GM04503 (cell line): Measurements from ENCODE around the gene CYB5D1.

Experiments used
- DNase-seq: peaks from one replicate; pipeline ENCODE4 v3.0.0-alpha.2; 2012; ENCODE audit warnings: low read depth

Gene CYB5D1

GRCh38 chr17:7844292-7845154 lies 13.3 kb upstream of the CYB5D1 start:
- peak; percentile 89 for DNase-seq

DNA sequence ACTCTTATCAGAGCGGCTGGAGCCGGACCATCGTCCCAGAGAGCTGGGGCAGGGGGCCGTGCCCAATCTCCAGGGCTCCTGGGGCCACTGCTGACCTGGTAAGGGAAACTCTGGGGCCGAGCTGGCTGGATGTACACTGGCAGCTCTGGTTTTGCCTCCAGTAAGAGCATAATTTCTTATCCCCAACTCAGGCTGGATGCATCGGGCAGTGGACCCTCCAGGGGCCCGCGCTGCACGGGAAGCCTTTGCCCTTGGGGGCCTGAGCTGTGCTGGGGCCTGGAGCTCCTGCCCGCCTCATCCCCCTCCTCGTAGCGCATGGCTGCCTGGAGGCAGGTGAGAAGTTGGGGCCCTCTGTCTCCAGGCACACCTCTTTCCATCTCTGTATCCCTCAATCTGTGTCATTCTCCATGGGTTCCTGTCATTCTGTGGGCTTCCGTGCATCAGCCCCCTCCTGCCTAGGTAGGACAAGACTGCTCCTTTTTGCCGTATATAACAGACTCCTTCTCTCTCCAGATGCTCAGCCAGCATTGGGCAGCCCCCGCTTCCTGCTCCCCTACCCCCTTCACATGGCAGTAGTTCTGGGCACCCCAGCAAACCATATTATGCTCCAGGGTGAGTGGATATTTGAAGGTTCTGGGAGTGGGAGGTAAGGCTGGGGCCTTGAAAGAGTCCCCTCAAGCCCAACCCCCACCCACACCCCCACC lies 12.3 kb upstream of the CYB5D1 start:
- no peak for DNase-seq

GRCh38 chr17:7846063-7846735 lies 11.6 kb upstream of the CYB5D1 start:
- no peak for DNase-seq

GRCh38 chr17:7846765-7847661 lies 10.8 kb upstream of the CYB5D1 start:
- DNase-seq = no peak

DNA sequence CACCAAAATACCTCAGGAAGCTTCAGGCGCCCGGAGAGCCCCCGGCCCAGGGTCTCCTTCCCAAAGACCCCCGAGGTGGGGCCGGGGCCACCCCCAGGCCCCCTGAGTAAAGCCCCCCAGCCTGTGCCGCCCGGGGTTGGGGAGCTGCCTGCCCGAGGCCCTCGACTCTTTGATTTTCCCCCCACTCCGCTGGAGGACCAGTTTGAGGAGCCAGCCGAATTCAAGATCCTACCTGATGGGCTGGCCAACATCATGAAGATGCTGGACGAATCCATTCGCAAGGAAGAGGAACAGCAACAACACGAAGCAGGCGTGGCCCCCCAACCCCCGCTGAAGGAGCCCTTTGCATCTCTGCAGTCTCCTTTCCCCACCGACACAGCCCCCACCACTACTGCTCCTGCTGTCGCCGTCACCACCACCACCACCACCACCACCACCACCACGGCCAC lies 9.6 kb upstream of the CYB5D1 start:
- no peak for DNase-seq

DNA sequence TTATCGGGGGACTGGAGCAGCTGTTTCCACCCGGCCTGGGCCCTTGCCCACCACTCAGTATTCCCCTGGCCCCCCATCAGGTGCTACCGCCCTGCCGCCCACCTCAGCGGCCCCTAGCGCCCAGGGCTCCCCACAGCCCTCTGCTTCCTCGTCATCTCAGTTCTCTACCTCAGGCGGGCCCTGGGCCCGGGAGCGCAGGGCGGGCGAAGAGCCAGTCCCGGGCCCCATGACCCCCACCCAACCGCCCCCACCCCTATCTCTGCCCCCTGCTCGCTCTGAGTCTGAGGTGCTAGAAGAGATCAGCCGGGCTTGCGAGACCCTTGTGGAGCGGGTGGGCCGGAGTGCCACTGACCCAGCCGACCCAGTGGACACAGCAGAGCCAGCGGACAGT lies 9.1 kb upstream of the CYB5D1 start:
- no peak for DNase-seq

DNA sequence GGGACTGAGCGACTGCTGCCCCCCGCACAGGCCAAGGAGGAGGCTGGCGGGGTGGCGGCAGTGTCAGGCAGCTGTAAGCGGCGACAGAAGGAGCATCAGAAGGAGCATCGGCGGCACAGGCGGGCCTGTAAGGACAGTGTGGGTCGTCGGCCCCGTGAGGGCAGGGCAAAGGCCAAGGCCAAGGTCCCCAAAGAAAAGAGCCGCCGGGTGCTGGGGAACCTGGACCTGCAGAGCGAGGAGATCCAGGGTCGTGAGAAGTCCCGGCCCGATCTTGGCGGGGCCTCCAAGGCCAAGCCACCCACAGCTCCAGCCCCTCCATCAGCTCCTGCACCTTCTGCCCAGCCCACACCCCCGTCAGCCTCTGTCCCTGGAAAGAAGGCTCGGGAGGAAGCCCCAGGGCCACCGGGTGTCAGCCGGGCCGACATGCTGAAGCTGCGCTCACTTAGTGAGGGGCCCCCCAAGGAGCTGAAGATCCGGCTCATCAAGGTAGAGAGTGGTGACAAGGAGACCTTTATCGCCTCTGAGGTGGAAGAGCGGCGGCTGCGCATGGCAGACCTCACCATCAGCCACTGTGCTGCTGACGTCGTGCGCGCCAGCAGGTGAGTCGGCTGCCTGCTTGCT lies 8.6 kb upstream of the CYB5D1 start:
- DNase-seq = no peak

- DNase-seq = no peak
Measured at GRCh38 chr17:7849751-7850504, 7.9 kb upstream of the CYB5D1 start.

DNA sequence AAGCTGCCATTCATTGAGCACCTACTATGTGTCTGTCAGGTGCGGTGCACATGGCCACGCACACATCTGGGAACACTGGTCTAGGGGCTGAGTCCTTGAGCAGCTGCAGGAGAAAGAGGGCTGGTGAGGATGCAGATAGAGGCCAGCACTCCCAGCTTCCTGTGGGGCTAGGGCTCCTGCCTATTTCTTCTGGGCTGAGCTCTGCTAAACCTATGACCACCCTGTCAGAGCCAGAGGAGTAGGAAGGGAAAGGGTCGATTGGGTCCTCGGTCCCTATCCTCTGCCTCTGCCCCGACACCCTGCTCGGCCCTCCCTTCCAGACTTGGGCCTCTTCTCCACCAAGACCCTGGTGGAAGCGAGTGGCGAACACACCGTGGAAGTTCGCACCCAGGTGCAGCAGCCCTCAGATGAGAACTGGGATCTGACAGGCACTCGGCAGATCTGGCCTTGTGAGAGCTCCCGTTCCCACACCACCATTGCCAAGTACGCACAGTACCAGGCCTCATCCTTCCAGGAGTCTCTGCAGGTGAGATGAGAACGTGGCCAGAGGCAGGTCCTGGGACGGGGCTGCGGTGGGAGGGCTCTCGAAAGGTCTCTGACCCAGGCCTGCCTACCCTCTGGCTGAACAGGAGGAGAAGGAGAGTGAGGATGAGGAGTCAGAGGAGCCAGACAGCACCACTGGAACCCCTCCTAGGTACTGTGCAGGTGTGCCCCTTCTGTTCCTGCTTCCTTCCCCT lies 6.9 kb upstream of the CYB5D1 start:
- no peak for DNase-seq

DNA sequence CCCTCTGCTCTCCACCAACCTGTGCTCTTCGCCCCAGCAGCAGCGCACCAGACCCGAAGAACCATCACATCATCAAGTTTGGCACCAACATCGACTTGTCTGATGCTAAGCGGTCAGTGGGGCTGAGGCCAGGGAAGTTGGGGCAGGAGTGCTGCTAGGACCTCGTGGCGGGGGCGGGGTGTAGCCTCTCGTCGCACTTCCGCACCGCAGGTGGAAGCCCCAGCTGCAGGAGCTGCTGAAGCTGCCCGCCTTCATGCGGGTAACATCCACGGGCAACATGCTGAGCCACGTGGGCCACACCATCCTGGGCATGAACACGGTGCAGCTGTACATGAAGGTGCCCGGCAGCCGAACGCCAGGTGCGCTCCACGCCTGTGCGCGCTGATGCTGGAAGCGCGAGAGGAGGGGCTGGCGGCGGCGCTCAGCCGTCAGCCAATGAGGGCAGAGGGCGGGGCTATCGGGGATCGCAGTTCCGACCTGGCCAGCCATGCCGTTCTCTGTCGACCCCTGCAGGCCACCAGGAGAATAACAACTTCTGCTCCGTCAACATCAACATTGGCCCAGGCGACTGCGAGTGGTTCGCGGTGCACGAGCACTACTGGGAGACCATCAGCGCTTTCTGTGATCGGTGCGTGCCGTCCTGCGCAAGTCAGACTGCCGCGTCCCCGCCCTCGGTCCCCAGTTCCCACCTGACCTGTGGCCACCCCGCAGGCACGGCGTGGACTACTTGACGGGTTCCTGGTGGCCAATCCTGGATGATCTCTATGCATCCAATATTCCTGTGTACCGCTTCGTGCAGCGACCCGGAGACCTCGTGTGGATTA lies 6.2 kb upstream of the CYB5D1 start:
- DNase-seq = no peak

DNA sequence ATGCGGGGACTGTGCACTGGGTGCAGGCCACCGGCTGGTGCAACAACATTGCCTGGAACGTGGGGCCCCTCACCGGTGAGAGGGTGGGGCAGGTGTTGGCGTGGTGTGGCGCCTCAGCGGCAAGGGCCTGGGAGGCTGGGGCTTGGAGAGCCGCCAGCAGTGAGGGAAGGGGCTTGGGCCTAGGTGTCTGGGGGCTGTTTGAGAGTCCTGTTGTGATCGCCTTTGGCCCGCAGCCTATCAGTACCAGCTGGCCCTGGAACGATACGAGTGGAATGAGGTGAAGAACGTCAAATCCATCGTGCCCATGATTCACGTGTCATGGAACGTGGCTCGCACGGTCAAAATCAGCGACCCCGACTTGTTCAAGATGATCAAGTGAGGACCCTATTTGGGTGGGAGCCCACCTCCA lies 5.5 kb upstream of the CYB5D1 start:
- no peak for DNase-seq

- no peak for DNase-seq
Measured at GRCh38 chr17:7852919-7853690, 4.7 kb upstream of the CYB5D1 start.

- no peak for DNase-seq
Measured at GRCh38 chr17:7853691-7854038, 4.1 kb upstream of the CYB5D1 start.

DNA sequence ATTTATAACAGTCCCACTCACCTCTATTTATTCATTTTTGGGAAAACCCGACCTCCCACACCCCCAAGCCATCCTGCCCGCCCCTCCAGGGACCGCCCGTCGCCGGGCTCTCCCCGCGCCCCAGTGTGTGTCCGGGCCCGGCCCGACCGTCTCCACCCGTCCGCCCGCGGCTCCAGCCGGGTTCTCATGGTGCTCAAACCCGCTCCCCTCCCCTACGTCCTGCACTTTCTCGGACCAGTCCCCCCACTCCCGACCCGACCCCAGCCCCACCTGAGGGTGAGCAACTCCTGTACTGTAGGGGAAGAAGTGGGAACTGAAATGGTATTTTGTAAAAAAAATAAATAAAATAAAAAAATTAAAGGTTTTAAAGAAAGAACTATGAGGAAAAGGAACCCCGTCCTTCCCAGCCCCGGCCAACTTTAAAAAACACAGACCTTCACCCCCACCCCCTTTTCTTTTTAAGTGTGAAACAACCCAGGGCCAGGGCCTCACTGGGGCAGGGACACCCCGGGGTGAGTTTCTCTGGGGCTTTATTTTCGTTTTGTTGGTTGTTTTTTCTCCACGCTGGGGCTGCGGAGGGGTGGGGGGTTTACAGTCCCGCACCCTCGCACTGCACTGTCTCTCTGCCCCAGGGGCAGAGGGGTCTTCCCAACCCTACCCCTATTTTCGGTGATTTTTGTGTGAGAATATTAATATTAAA lies 3.6 kb upstream of the CYB5D1 start:
- DNase-seq = no peak

DNA sequence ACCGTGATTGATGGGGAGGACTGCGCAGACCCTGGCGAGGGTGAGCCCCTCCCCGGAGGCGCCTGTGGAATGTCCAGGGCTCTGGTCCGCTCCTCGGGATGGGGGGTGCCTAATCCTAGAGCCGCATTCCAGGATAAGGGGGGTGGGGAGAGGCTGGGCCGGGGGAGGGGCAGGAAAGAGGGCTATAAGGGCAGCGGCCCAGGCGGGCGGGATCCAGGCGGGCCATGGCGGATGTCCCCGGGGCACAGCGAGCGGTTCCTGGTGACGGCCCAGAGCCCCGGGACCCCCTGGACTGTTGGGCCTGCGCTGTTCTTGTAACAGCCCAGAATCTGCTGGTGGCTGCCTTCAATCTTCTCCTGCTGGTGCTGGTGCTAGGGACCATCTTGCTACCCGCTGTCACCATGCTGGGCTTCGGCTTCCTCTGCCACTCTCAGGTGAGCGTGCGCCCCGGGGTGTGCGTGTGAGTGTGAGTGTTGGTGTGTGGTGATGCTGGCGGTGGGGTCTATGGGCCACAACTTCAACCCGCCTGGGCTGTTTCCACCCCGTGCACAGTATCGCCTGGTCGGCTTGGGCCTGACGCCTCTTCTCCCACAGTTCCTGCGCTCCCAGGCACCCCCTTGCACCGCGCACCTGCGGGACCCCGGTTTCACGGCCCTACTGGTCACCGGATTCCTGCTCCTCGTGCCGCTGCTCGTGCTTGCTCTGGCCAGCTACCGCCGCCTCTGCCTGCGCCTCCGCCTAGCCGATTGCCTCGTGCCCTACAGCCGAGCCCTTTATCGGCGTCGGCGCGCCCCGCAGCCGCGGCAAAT lies 2.7 kb upstream of the CYB5D1 start, which contains the start of gene TMEM88:
TMEM88 (plus strand) TSS at position 216 of the 809 bp plus-strand sequence; CDS start at position 225, 9 bp downstream.
- DNase-seq = no peak

GRCh38 chr17:7855660-7856010 lies 2.2 kb upstream of the CYB5D1 start:
- DNase-seq = no peak
